Smooth muscle cell (in vitro differentiated cells): Measurements from ENCODE around the gene TEX101. TPM values are rescaled to one million over a fixed set of nuclear protein-coding genes. Genes with fewer than 3 reads are reported as not detected.
"Not testable (repeated sequence)": the region's sequence is repeated elsewhere in the genome, so short reads cannot be mapped to it uniquely, and the experiment has no call there.

Source experiments
- DNase-seq: peaks from one replicate; lab custom pipeline; 2025; ENCODE audit not compliant: unreplicated experiment; lab: John Stamatoyannopoulos, UW
- H2AFZ ChIP-seq: fragments of 200-600 bp; sonication (generic); 2 replicates; pipeline ENCODE4 v1.6.0; 2016; ENCODE audit warnings: antibody characterized with exemption, low read depth, mild to moderate bottlenecking
- H3F3A ChIP-seq: fragments of 200-600 bp; sonication (generic); 2 replicates; pipeline ENCODE4 v1.6.0; 2017; ENCODE audit warnings: antibody characterized with exemption, low read depth
- H3K27ac ChIP-seq: fragments of 200-600 bp; sonication (generic); 2 replicates; pipeline ENCODE4 v1.5.1; 2016; ENCODE audit warnings: low read depth, mild to moderate bottlenecking
- H3K27me3 ChIP-seq: fragments of 200-600 bp; sonication (generic); 2 replicates; pipeline ENCODE4 v1.6.1; 2016; ENCODE audit warnings: low read depth, mild to moderate bottlenecking
- H3K36me3 ChIP-seq: fragments of 200-600 bp; sonication (generic); 2 replicates; pipeline ENCODE4 v1.5.1; 2016; ENCODE audit warnings: low read depth
- H3K4me1 ChIP-seq: fragments of 200-600 bp; sonication (generic); 2 replicates; pipeline ENCODE4 v1.5.1; 2016; ENCODE audit warnings: low read depth
- H3K4me2 ChIP-seq: fragments of 200-600 bp; sonication (generic); 2 replicates; pipeline ENCODE4 v1.6.0; 2016; ENCODE audit warnings: mild to moderate bottlenecking
- H3K4me3 ChIP-seq: fragments of 200-600 bp; sonication (generic); 2 replicates; pipeline ENCODE4 v1.5.1; 2016; ENCODE audit warnings: mild to moderate bottlenecking
- H3K79me2 ChIP-seq: fragments of 200-600 bp; sonication (generic); 2 replicates; pipeline ENCODE4 v1.6.0; 2016; ENCODE audit warnings: low read depth, mild to moderate bottlenecking
- H3K9ac ChIP-seq: fragments of 200-600 bp; sonication (generic); 2 replicates; pipeline ENCODE4 v1.6.0; 2016; ENCODE audit warnings: low read depth
- H3K9me3 ChIP-seq: fragments of 200-600 bp; sonication (generic); replicated peaks from 2 replicates; pipeline ENCODE4 v1.5.1; 2016; ENCODE audit warnings: low read depth
- H4K20me1 ChIP-seq: fragments of 200-600 bp; sonication (generic); 2 replicates; pipeline ENCODE4 v1.6.0; 2016; ENCODE audit warnings: low read depth
- CTCF ChIP-seq: fragments of 200-600 bp; sonication (generic); IDR thresholded peaks from 2 replicates; pipeline ENCODE4 v1.5.1; 2017; ENCODE audit warnings: borderline replicate concordance, mild to moderate bottlenecking, antibody characterized with exemption; ENCODE audit not compliant: insufficient read depth, poor library complexity, severe bottlenecking
- WGBS: methylation state at CpG from one replicate; pipeline ENCODE4 v1.1.7; 2016; ENCODE audit warnings: low lambda C conversion rate; 5-methylcytosine and 5-hydroxymethylcytosine counted together
- polyA plus RNA-seq: library from polyadenylated mRNA; unstranded; fragments of >200 nt; fragmentation: Nextera tagmentation; extraction: Ambion mirVana; gene quantifications from 2 replicates; pipeline ENCODE4 v1.2.1, GENCODE V29; 2016
- total RNA-seq: library from RNA; depleted of rRNA; stranded (reverse); fragments of >200 nt; gene quantifications from 2 replicates; pipeline ENCODE4 v1.2.3, GENCODE V29; 2014

TEX101 gene, protein sequence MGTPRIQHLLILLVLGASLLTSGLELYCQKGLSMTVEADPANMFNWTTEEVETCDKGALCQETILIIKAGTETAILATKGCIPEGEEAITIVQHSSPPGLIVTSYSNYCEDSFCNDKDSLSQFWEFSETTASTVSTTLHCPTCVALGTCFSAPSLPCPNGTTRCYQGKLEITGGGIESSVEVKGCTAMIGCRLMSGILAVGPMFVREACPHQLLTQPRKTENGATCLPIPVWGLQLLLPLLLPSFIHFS
- total RNA-seq (not detected in 2 replicates), polyA plus RNA-seq (not detected in 2 replicates)

DNA sequence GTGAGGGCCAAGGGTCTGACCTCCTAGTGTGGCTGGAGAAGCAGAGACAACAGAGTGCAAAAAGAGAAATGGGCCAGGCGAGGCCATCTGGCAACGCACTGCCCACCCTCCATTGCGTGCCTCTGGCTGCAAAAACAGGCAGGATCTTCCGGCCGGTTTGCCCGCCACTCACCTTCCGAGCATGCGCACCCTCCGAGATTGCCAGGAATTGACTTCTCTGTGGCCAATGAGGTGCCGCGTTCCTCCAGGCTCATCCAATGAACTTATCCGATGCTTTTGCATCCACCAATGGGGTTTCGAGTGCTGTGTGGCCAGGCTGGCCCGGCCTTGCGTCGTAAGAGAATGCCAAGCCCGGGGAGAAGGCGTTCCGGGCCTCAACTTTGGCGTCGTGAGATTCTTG lies at the start of gene TEX101:
Gene TEX101 (plus strand): TSS at position 337 of the 400 bp plus-strand sequence. CDS start 1,030 bp downstream, outside the sequence.
- no peaks in the 10 kb centered on the region for H3K79me2 ChIP-seq
- no peaks in the 10 kb centered on the region for H3K27me3 ChIP-seq
- H3K36me3 ChIP-seq: no peaks in the 10 kb centered on the region
- no peaks in the 10 kb centered on the region for H3K4me1 ChIP-seq
- H4K20me1 ChIP-seq: no peaks in the 10 kb centered on the region
- DNase-seq: no peak
- H3K27ac ChIP-seq: no peak within 1 kb of the TSS
- WGBS: 94% methylated on average over 21 of the region's 21 CpGs
- H3F3A ChIP-seq: no peaks in the 10 kb centered on the region
- H3K9me3 ChIP-seq: no peaks in the 10 kb centered on the region
- no peak within 1 kb of the TSS for H3K4me2 ChIP-seq
- no peak for TF ChIP-seq CTCF
- no peak within 1 kb of the TSS for H2AFZ ChIP-seq
- H3K9ac ChIP-seq: no peak within 1 kb of the TSS
- H3K4me3 ChIP-seq: no peak within 1 kb of the TSS

GRCh38 chr19:43365677-43366076 lies 49.0 kb upstream of the TEX101 start:
- H3K4me2 ChIP-seq, H3K9ac ChIP-seq, H3K9me3 ChIP-seq, H2AFZ ChIP-seq, H4K20me1 ChIP-seq, H3K27ac ChIP-seq, H3K36me3 ChIP-seq, DNase-seq, H3K27me3 ChIP-seq, H3K79me2 ChIP-seq, H3K4me1 ChIP-seq, H3F3A ChIP-seq, H3K4me3 ChIP-seq: not testable (repeated sequence)
- 85% methylated on average over 5 of the region's 9 CpGs for WGBS

GRCh38 chr19:43367822-43368221 lies 46.9 kb upstream of the TEX101 start:
- no peak overlapping the region for H3K27ac ChIP-seq
- TF ChIP-seq CTCF: no peak

GRCh38 chr19:43368897-43369296 lies 45.8 kb upstream of the TEX101 start:
- not testable (repeated sequence) for H2AFZ ChIP-seq, H4K20me1 ChIP-seq, H3K4me1 ChIP-seq, H3K4me2 ChIP-seq, DNase-seq, H3K36me3 ChIP-seq, H3K9ac ChIP-seq, H3K79me2 ChIP-seq, H3K4me3 ChIP-seq, H3F3A ChIP-seq, H3K9me3 ChIP-seq, H3K27ac ChIP-seq, H3K27me3 ChIP-seq
- WGBS: 74% methylated on average over 6 of the region's 9 CpGs

More at GRCh38 chr19:43367822-43368221, 46.9 kb upstream of the TEX101 start:
- H4K20me1 ChIP-seq: no peaks in the 10 kb centered on the region
- no peak overlapping the region for H2AFZ ChIP-seq
- no peaks in the 10 kb centered on the region for H3F3A ChIP-seq
- no peaks in the 10 kb centered on the region for H3K4me1 ChIP-seq
- no peaks in the 10 kb centered on the region for H3K27me3 ChIP-seq
- no peaks in the 10 kb centered on the region for H3K36me3 ChIP-seq
- H3K4me2 ChIP-seq: no peak overlapping the region
- no peak overlapping the region for H3K9ac ChIP-seq
- no peaks in the 10 kb centered on the region for H3K79me2 ChIP-seq
- no peak overlapping the region for H3K4me3 ChIP-seq
- WGBS: 79% methylated on average over 2 of the region's 2 CpGs
- H3K9me3 ChIP-seq: no peaks in the 10 kb centered on the region
- DNase-seq: no peak
